IPS-11a (cell line): ENCODE data around the gene ATP8A1.

Source experiments
- H3K4me3 ChIP-seq: one replicate; pipeline ENCODE4 v1.5.1; 2013; ENCODE audit warnings: low read depth, low read length, control low read depth

The ATP8A1 gene

DNA sequence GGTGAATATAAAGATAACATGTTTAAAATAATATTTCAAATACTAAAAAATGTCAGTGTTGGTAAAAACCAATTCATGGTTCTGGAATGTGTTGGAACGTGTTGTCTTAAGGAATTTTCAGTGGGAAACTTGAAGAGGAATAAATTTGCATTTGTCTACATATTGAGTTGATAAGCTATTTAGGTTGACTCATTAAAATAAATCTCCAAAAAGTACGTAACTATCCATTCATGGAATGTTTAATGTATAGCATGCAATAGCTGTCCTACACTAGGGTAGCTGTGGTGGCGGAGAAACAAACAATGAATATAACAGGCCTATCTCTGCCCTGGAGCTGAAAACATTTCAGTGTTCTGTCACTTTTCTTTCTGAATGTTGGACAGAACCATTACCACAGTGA is 239.4 kb downstream of the ATP8A1 start:
- no peak overlapping the region for H3K4me3 ChIP-seq

DNA sequence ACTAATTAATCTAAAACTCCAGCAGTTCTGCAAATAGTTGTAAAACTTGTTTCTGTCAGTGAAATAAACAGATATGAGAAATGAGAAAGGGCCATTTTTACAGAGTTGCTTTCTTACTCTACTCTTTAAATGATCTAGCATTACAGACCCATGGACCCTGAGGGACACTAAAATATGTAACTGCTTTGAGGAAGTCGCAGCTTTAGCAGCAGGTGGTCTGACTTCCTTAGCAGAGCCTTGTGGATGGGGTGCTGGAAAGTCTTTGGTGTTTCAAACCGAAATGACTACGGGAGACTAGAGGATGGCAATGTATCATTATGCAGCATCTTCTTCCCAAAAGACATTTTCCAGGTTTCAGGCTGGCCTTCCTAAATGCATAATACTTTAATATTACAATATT is 240.9 kb downstream of the ATP8A1 start:
- H3K4me3 ChIP-seq: no peak overlapping the region

DNA sequence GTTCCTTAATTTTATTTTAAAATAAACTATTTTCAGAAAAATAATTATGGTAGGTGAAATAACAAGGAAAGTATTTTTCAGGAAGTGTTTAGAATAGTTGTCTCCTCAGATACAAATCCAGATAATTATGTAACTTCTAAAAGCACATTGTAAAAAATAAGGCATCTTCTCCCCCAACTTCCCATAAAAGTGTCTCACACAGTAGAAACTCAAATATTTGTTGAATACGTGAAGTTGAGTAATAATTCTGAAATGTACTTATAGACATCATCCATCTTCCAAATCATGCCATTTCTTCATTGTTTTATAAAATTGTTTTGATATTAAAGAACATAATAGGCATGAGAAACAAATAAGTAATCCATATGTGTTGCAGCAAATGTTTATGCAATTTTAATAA is 241.6 kb downstream of the ATP8A1 start:
- H3K4me3 ChIP-seq: no peak overlapping the region

DNA sequence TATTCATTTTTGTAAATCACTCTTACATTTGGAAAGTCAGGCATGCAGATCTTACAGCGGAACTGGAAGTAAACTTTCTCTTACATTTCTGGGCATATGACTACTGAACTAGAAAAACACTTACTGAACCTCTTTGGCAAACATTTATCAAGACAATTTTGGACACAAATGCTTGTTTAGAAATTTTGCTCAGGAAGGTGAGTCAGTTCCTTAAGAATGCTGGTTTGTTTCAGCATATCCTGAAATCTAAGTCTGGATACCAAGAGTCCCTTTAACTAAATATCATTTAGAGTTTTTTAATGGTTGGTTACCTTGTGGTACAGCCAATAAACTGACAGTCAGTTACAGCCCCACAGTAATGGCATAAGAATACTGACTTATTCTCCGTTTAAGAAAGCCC is 244.7 kb downstream of the ATP8A1 start:
- no peak overlapping the region for H3K4me3 ChIP-seq

DNA sequence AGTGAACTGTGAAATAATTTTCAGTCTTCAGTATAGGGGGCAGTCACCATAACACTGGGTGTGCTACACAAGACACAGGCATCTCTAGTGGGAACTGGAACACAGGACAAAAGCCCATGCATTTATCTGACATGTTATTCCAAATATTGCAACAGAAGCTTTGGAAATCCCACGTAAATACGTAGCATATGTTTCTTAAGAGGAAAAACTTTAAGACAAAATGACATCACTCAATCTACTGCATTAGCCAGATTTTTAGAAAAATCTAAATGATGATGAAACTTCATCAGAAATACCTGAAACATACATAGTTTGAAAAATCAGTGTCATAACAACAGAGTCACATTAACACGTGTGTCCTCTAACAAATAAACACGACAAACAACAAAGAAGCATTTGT is 245.1 kb downstream of the ATP8A1 start:
- no peak overlapping the region for H3K4me3 ChIP-seq

DNA sequence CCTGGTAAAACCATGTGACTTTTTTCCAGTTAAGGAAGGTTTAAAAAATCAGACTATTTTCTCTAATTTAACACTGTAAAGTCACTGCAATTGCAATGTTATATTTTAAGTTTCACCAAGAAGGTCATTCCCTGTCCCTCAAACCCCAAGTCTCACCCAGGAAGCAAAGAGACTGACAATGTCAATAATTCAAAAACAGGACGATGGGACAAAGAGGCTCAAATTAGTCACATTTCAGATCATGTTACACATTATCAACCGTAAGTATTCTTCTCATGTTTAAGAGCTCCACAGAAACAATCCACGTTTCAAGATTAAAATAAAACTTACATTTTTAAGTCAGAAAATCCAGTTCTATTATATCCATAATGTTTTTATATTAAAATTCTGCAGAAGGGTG is 246.5 kb downstream of the ATP8A1 start:
- H3K4me3 ChIP-seq: no peak overlapping the region

DNA sequence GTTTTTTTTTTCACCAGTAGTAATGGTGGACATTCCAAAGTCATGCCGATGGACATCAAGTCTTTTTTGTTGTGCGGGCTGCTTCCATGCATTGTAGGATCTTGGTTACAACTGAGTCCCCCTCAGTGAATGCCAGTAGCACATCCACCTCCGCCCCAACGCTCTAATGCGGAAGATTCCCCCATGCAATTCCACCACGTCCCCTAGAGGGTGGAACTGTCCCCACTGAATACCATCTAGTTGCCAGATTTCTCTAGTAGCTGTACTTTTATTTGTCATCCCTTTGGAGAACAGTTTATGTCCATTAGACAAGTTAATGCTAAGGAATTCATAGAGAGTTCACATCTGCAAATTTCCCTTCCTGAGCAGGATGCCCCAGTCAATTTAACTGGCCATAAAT is 252.9 kb downstream of the ATP8A1 start:
- no peak overlapping the region for H3K4me3 ChIP-seq

DNA sequence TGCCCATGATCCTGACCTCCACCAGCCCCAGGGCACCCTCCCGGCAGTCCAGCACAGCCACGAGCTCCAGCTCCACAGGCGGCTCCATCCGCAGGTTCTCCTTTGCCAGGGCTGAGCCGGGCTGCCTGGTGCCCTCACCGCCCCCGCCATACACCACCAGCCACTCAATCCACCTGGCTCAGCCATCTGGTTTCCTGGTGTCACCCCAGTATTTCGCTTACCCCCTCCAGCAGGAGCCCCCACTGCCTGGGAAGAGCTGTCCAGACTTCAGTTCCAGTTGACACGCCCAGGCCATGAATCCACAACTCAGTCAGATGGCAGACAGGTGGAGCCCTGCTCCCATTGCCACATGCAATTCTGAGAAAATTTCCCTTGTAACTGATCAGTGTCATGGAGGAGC is 255.7 kb downstream of the ATP8A1 start:
- no peak overlapping the region for H3K4me3 ChIP-seq

DNA sequence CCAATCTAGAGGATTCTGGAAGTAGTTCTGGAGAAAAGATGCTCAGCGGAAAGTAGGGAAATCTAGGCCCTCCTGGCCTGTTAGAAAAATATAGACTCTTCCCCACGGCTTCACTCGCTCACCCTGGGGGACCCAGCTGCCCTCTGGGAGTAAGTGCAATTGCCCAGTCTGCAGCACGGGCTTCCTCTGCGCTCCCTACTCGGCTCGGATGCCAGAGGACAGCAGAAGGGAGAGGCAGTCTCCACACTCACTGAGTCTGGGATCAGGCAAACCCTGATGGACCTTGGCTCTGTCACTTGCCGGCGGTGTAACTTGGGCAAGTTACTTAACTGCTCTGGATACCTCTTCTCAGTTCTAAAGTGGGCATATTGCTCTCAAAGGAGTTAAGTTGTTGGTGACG is 257.5 kb downstream of the ATP8A1 start:
- H3K4me3 ChIP-seq: peak overlapping the region; percentile 58

DNA sequence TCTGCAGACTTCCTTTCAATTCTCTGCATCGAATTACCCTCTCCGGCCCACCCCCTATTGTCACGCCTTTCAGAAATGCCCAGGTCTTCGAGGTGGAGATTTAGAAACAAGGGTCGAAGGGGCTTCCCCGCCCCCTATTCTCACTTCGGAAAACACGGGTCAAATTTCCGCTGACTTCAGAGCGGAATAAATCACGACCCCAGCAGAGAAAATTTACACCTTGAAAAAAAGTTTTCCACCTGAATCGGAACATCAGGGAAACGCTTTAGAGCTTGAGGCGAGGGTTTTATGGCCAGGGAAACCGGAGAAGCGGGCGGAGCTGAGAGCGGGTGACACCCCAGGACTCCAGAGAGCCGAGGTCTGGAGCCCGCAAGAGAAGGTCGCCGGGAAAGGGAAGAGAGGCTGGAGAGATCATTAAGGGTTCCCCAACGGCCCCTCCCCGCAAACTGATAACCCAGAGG is 258.0 kb downstream of the ATP8A1 start:
- peak overlapping the region; percentile 58 for H3K4me3 ChIP-seq

DNA sequence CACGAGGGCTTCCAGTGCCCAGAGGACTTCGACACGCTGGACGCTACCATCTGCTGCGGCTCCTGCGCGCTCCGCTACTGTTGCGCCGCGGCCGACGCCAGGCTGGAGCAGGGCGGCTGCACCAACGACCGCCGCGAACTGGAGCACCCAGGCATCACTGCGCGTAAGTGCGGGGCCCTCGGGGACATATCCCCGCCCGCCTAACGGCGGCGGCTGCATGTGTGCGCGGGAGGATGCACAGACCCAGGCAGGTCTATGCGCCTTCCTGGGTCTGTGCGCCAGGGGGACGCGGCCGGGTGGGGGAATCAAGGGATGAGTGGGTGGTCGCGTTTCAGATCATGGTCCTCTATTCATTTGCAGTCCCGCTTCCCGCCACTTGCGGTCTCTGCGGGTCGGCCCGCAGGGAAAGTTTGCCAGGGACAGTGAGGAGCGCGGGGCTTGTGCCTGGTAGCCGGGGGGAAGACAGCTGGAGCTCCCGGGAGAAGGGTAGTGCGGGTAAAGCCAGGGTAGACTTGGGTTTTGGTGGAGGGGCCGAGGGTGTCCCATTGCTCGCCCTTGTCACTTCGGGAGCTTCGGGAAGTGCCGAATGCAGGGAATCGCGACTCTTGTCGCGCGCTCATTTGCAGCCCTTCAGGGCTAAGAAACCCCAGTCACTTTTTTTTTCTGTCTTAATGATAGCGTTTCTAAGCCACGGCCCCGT is 258.6 kb downstream of the ATP8A1 start:
- H3K4me3 ChIP-seq: peak overlapping the region; percentile 58

DNA sequence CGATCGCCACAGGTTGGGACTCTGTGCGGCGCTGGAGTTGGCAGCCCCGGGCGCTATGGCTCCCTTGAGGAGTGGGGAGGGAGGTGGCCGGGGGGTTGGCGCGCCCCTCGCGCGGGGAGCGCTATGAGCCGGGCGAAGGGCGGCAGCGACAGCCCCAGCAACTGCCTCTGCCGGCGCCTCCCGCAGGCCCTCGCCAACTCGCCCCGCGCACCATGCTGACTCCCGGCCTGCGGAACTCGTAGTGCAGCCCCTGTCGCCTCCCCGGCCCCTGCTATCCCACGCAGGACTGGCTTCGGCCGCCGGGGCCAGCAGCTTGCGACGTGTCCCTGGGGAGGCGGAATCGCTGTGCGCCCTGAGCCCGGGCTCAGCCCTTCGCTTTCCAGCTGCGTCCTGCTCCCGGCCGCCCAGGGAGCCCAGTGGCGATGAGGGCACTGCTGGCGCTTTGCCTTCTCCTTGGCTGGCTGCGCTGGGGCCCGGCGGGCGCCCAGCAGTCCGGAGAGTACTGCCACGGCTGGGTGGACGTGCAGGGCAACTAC is 259.2 kb downstream of the ATP8A1 start:
- peak overlapping the region; percentile 58 for H3K4me3 ChIP-seq

DNA sequence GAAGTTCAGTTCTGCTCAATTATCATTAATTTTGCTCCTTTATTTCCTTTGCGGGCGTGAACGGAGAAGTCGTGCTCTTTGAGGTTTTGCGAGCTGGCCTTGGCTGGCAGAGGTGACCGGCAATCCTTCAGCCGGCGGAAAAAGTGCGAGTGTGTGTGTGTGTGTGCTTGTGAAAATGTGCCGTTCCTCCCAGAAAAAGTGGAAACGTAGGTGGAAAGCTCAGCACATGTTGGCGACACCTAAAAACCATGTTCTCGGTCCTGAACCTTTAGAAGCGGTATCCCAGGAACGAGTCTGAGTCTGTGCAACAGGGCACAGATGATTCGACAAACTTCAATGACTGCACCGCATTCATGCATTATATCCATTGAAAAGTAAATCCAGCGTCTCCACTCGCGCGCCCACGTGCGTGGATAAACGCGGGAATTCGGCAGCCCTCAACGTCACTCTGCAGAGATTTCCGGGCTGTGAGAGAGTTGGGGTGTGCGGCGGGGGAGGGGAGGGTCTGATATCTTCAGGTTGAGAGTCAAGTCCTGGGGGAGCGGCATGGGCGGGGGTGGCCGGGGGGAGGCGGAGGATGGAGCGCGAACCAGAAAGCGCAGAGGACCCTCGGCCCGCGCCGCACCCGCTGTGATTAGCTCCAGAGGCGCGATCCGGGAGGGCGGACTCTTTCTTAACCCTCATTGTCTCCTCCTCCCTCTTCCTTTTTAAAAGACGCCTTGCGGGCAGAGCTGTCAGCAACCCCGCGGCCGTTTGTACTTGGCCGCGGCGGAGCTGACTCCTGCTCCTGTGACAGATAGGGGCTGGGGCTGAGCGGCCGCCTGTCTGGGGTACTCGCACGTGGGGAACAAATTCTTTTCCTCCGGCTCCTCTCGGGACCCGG is 259.9 kb downstream of the ATP8A1 start, which contains the start of gene SHISA3:
TSS of gene SHISA3 (plus strand) at position 737 of the 883 bp plus-strand sequence. CDS start 569 bp downstream, outside the sequence.
- peak within 1 kb of the TSS; percentile 58 for H3K4me3 ChIP-seq

DNA sequence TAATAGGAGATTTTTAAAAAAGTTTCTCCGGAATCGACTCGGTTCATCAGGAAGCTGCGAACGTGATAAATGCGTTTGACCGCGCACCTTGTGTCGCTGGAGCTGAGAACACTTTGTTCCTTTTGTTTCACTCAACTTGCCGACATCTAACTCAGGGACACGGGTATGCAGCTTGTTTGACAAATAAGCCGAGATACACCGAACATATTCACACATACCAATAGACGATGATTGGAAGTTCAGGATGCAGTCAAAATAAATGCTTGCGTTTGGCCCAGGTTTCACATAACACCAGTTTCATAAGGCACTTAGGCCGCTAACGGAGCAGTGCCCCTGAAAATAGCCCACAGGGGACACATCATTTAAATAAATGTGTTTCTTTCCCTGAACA is 260.5 kb downstream of the ATP8A1 start:
- H3K4me3 ChIP-seq: no peak overlapping the region

DNA sequence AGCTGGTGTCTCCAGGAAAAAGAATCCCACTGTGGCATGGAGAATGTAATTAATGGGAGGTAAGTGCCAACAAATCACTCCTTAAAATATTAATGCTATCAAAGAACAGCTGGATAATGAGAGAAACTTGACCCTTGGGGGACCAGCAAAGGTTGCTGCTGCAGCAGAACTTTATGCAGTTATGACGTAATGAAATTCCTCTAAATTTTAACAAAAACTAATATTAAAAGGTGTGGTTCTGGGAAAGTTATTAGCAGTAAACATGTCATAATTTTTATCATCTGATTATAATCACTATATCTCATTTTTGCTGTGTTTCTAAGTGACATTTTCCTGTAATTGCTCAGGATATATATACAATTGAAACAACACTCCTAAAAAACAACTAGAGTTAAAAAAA is 261.3 kb downstream of the ATP8A1 start:
- H3K4me3 ChIP-seq: no peak overlapping the region

DNA sequence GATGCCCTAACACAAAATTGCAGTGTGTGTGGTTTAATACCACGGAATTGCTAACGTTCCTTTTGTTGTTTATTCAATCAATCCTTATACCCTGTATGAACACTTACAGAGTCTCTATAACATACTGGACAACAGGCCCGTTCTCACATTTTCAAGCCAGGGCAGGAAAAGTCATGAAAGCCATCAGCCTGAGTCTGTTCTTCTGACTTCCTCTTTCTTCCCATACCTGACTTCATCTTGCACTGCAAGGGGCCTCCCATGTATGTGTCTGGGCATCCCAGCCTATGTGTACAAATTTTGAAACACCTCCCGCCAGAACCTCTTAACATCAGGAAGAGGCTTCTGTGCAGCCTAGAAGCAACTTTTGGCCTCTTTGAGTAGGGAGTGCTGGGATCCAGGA is 264.5 kb downstream of the ATP8A1 start:
- H3K4me3 ChIP-seq: no peak overlapping the region

DNA sequence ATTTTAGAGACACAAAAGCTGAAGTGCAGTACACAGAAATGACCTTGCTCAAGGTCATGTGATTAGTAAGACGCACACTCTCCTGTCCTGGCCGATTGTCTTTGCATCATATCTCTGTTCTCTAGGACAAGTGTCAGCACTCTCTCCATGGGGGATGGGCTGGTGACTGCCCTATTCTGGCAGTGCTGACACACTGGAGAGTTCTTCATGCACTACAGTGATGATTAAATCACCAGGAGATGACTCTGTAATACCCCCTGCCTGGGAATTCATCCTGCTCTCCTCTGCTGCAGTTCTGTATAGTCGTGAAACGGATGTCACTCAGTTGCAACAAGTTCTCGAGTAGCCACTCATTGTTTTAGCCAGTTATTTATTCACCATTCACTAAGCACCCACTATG is 264.9 kb downstream of the ATP8A1 start:
- no peak overlapping the region for H3K4me3 ChIP-seq

DNA sequence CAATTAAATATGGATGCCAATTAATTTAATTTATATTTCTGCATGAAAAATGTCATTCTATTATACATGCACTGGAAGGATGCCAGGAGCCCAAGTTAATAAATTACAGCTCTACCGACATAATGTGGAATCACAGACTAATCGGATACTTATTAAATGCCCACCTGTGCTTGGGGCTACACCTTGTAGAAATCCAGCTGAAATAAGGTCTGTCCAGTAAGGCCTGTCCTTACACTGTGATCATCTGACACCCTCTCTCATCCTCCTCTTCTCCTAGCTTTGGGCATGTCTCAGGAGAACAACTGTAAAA is 265.6 kb downstream of the ATP8A1 start:
- H3K4me3 ChIP-seq: no peak overlapping the region

DNA sequence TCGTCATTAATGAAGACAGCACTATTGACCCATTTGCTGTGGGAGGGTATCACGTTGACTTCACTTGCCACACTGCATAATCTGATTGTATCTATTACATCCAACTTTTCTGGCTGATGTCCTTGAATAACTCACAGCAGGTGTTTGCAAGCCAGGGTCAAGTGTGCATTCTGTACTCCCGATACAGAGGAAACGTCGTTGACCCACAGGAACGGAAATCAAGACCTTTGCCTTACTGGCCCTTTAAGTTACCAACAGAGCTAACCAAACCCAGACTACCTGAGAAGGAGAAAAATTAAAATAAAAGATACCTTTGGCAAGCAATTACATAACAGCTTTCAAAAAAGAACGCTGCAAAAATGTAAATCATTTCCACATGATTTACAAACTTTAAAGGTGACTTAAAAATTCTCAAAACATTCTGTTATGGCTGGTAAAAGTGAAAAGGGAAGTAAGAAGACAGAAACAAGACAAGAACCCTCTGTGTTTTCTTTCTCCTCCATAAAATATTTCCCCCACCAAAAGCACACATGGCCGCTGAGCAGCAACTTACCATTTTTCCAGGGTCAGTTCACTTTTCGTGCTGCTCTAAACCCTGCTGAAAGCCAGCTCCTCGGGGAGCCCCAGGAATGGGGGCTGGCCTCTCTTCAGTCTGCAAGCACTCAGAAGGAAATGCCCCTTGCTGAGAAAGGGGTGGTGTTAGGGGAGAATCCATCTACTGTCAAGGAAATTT is 266.1 kb downstream of the ATP8A1 start:
- no peak overlapping the region for H3K4me3 ChIP-seq

DNA sequence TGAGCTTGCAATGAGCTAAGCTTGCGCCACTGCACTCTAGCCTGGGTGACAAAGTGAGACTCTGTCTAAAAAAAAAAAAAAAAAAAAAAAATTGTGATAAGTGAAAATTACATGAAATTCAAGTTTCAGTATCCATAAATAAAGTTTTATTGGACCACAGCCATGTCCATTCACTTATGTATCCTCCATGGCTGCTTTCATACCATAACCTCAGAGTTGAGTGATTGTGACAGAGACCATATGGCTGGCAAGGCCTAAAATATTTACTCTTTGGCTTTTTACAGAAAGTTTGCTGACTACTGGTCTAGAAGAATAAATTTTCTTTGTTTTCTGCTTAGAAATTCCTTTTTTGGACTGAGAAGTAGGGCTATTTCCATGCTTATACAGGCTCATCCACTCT is 271.4 kb downstream of the ATP8A1 start:
- H3K4me3 ChIP-seq: no peak overlapping the region

DNA sequence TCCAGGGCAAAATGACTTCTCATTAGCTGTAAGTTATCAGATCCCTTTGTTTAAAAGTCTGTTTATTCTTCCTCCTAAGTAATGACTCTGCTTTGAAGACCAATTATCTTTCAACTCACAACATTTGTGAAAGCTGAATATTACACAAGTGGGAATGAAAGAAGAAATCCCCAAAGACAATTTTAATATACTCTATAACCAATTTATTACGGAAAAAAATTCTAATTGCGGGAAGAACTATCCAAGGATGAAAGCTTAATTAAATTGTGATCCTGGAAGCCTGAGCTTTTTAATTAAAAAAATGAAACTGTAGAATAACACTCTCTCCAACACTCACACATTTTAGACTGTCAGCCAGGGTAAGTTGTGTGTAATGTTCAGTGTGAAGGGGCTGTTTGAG is 275.2 kb downstream of the ATP8A1 start:
- H3K4me3 ChIP-seq: no peak overlapping the region
